OCI-LY3 (cell line): Measurements from ENCODE around the gene SMIM32.

Source experiments
- H2AFZ ChIP-seq: fragments of 200-600, 300-600 bp; shearing (Covaris generic); 2 replicates; pipeline ENCODE4 v1.6.0; 2014; ENCODE audit warnings: antibody characterized with exemption, low read depth, low read length
- H3K27ac ChIP-seq: fragments of 200-600, 300-600 bp; sonication (generic); 2 replicates; pipeline ENCODE4 v1.5.1; 2014; ENCODE audit warnings: mild to moderate bottlenecking, low read length, moderate library complexity, mixed read lengths
- H3K27me3 ChIP-seq: fragments of 200-600, 300-600 bp; sonication (generic); 2 replicates; pipeline ENCODE4 v1.6.1; 2014; ENCODE audit warnings: low read depth, low read length, mixed read lengths
- H3K36me3 ChIP-seq: fragments of 200-600, 300-600 bp; sonication (generic); replicated peaks from 2 replicates; pipeline ENCODE3; 2014; ENCODE audit warnings: low read depth, low read length, mixed read lengths
- H3K4me1 ChIP-seq: fragments of 300-600, 200-600 bp; sonication (generic); 2 replicates; pipeline ENCODE4 v1.6.1; 2014; ENCODE audit warnings: low read length, mixed read lengths
- H3K4me2 ChIP-seq: fragments of 200-600, 300-600 bp; sonication (generic); 2 replicates; pipeline ENCODE4 v1.6.1; 2014; ENCODE audit warnings: low read length, mixed read lengths
- H3K4me3 ChIP-seq: fragments of 300-600, 200-600 bp; sonication (generic); 2 replicates; pipeline ENCODE4 v1.5.1; 2014; ENCODE audit warnings: antibody characterized with exemption, mild to moderate bottlenecking, low read length, moderate library complexity
- H3K79me2 ChIP-seq: fragments of 300-600, 200-600 bp; shearing (Covaris generic); 2 replicates; pipeline ENCODE4 v1.6.1; 2014; ENCODE audit warnings: mild to moderate bottlenecking, low read length, mixed read lengths
- H3K9ac ChIP-seq: fragments of 300-600, 200-600 bp; shearing (Covaris generic); 2 replicates; pipeline ENCODE4 v1.6.0; 2014; ENCODE audit warnings: mild to moderate bottlenecking, low read length, moderate library complexity
- H3K9me3 ChIP-seq: fragments of 200-600, 300-600 bp; shearing (Covaris generic); 2 replicates; pipeline ENCODE4 v1.6.1; 2014; ENCODE audit warnings: low read length, mixed read lengths; ENCODE audit not compliant: insufficient read depth
- H4K20me1 ChIP-seq: fragments of 200-600, 300-600 bp; sonication (generic); 2 replicates; pipeline ENCODE4 v1.6.1; 2016; ENCODE audit warnings: low read length, mixed read lengths; ENCODE audit not compliant: insufficient read depth
- EZH2phosphoT487 ChIP-seq: fragments of 200-600 bp; shearing (Covaris generic); IDR thresholded peaks from 2 replicates; pipeline ENCODE4 v1.6.1; 2018; ENCODE audit warnings: antibody characterized with exemption, mixed run types, low read depth
- TF ChIP-seq, protein P1 (sequence below): fragments of 200-600, 300-600 bp; sonication (generic); IDR thresholded peaks from 2 replicates; pipeline ENCODE4 v1.5.1; 2014; ENCODE audit warnings: antibody characterized with exemption, low read length, low read depth

Gene SMIM32

DNA sequence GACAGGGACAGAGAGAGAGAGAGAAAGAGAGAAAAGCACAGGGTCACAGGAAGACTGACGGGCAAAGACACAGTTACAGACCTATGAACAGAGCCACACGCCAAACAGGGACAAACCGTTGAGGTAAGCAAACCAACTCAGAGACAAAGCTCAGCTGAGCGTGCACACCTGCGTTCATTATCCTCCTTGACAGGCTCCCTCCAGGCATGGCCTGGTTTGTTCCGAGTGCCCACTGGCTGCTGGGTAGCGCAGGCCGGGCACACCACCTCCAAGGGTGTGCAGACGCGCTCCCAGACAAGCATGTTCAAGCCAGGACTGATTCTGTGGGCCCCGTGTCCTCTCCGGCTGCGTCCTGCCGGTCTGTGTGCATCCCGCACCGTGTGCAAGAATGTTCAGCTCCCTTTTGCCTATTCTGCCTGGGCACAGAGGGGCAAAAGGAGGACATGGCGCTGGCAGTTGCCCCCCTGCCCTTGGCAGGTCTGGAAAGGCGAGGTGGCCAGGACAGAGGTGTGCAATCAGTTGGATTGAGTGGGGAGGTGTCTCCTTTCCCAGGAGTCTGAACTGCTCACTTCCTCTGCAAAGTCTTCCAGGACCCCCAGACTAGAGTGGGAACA lies 467 bp upstream of the SMIM32 start:
- H3K27ac ChIP-seq: no peak overlapping the region
- H3K4me3 ChIP-seq: no peak overlapping the region
- no peak overlapping the region for H2AFZ ChIP-seq
- H3K9ac ChIP-seq: no peak overlapping the region
- H3K36me3 ChIP-seq: no peaks in the 10 kb centered on the region
- H3K79me2 ChIP-seq: no peaks in the 10 kb centered on the region
- no peaks in the 10 kb centered on the region for H3K27me3 ChIP-seq
- H3K4me1 ChIP-seq: no peaks in the 10 kb centered on the region
- H3K4me2 ChIP-seq: no peak overlapping the region
- TF ChIP-seq, protein P1, sequence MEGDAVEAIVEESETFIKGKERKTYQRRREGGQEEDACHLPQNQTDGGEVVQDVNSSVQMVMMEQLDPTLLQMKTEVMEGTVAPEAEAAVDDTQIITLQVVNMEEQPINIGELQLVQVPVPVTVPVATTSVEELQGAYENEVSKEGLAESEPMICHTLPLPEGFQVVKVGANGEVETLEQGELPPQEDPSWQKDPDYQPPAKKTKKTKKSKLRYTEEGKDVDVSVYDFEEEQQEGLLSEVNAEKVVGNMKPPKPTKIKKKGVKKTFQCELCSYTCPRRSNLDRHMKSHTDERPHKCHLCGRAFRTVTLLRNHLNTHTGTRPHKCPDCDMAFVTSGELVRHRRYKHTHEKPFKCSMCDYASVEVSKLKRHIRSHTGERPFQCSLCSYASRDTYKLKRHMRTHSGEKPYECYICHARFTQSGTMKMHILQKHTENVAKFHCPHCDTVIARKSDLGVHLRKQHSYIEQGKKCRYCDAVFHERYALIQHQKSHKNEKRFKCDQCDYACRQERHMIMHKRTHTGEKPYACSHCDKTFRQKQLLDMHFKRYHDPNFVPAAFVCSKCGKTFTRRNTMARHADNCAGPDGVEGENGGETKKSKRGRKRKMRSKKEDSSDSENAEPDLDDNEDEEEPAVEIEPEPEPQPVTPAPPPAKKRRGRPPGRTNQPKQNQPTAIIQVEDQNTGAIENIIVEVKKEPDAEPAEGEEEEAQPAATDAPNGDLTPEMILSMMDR: no peak
- no peak for TF ChIP-seq EZH2phosphoT487
- H3K9me3 ChIP-seq: no peaks in the 10 kb centered on the region
- H4K20me1 ChIP-seq: no peaks in the 10 kb centered on the region

DNA sequence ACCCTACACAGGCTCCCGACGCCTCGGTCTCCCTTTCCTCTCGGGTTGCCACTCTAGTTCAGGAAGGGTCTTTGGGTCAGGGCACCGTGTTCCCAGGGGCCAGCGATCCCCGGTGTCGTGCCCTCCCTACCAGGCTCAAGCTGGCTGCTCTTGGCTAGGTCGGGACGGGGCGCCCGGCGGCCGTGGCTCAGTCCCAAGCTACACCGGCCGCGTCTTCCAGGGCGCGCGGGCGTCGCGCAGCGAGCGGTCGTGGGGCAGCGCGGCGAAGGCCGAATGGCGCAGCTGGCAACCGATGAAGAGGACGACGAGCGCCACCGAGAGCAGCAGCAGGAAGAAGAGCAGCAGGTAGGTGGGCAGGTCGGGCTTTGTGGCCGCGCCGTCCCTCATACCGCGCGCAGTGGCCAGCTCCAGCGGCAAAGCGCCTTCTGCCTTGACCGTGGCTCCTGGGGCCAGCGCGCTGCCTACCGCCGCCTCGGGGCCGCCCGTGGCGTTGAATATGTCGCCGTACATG lies 892 bp downstream of the SMIM32 start:
- no peaks in the 10 kb centered on the region for H3K36me3 ChIP-seq
- H3K4me1 ChIP-seq: no peaks in the 10 kb centered on the region
- H3K4me2 ChIP-seq: no peak overlapping the region
- H3K9me3 ChIP-seq: no peaks in the 10 kb centered on the region
- H3K79me2 ChIP-seq: no peaks in the 10 kb centered on the region
- H3K9ac ChIP-seq: no peak overlapping the region
- H4K20me1 ChIP-seq: no peaks in the 10 kb centered on the region
- no peak for TF ChIP-seq EZH2phosphoT487
- TF ChIP-seq, protein P1: no peak
- no peak overlapping the region for H3K27ac ChIP-seq
- no peak overlapping the region for H3K4me3 ChIP-seq
- no peak overlapping the region for H2AFZ ChIP-seq
- no peaks in the 10 kb centered on the region for H3K27me3 ChIP-seq

DNA sequence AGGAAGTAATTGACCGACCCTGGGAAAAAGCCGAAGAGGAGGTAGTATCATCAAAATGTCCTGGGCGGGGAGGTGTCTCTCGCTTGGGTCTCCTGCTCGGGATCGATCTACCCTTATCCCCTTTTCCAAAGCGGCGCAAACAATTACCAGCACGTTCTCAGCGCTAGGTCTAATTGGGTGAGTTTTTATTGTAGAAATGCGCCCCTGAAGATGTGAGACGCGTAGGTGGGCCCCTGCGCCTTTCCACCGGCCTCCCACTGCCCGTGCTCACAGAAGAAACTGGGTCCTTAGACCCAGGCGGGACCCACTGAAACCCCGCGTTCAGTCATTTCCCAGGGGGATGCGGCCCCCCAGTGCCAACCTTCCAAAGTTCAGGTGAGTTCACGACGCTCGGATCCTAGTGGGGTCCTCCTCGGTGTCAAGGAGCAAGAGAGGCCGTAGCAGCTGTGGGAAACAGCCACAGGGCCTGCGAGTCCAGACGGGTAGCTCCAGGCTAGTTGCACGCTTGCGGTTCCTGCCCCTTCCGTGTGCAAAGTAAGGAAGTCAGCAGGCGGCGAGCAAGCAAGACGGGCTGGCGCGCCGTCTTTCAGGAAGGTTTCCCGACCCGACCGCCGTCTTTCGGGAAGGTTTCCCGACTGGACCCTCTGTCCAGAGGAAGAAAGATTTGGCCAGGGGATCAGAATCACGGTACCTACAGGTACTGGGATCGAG lies 1.5 kb downstream of the SMIM32 start:
- no peak overlapping the region for H3K9ac ChIP-seq
- no peaks in the 10 kb centered on the region for H3K9me3 ChIP-seq
- H3K27me3 ChIP-seq: no peaks in the 10 kb centered on the region
- no peaks in the 10 kb centered on the region for H3K4me1 ChIP-seq
- no peaks in the 10 kb centered on the region for H3K79me2 ChIP-seq
- no peak overlapping the region for H3K27ac ChIP-seq
- H3K36me3 ChIP-seq: no peaks in the 10 kb centered on the region
- H2AFZ ChIP-seq: no peak overlapping the region
- H3K4me2 ChIP-seq: no peak overlapping the region
- no peak overlapping the region for H3K4me3 ChIP-seq
- TF ChIP-seq EZH2phosphoT487: no peak
- TF ChIP-seq, protein P1: no peak
- no peaks in the 10 kb centered on the region for H4K20me1 ChIP-seq

DNA sequence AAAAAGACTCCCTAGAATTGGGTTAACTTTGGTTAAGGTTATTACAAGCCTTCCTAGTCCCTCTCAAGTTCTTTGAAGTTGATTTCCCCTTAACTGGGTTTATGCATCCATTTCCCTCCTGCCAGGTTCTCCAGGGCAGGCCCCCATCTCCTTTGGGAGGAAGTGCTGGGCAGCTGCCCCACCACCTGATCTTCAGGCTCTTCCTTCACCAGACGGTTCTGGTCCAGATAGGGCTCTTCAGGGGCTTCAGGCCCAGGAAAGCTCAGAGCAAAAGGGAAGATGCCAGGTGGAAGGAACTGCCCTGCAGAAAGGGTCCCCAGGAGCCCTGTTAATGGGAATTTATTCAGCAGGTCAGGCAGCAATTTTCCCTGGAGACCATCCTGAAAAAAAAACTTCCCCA lies 2.1 kb downstream of the SMIM32 start:
- Histone ChIP-seq H3K27me3 (no peaks in the 10 kb centered on the region), H3K4me2 (no peak overlapping the region), H3K4me3 (no peak overlapping the region), H2AFZ (no peak overlapping the region), H4K20me1 (no peaks in the 10 kb centered on the region), H3K36me3 (no peaks in the 10 kb centered on the region), H3K9ac (no peak overlapping the region), H3K27ac (no peak overlapping the region), H3K4me1 (no peaks in the 10 kb centered on the region), H3K79me2 (no peaks in the 10 kb centered on the region), H3K9me3 (no peaks in the 10 kb centered on the region)
- TF ChIP-seq, protein P1: no peak
- TF ChIP-seq EZH2phosphoT487: no peak
